Right cardiac atrium (tissue), 5 donors: ENCODE results near the gene PROM2. TPM values are rescaled to one million over a fixed set of nuclear protein-coding genes. Genes with fewer than 3 reads are reported as not detected.
"Not testable (repeated sequence)": the region's sequence is repeated elsewhere in the genome, so short reads cannot be mapped to it uniquely, and the experiment has no call there.

ENCODE experiments used
- ATAC-seq, 2 donors: fragments of 200-7000 bp; cut with Tn5 transposase; one replicate each; pipeline versions ENCODE4 v1.8.0 to v1.9.1; 2020; ENCODE audit warnings: moderate library complexity in 2 of 2, mild to moderate bottlenecking in 1 of 2
- DNase-seq, 3 donors: peaks; one replicate each; pipeline ENCODE4 v3.0.0-alpha.2; 2020
- H3K27ac ChIP-seq: one replicate; pipeline ENCODE4 v1.5.1; 2013; ENCODE audit warnings: mild to moderate bottlenecking, low read length, control low read depth, moderate library complexity
- H3K27me3 ChIP-seq: one replicate; pipeline ENCODE4 v1.6.1; 2013; ENCODE audit not compliant: control insufficient read depth, insufficient read depth
- H3K4me1 ChIP-seq: one replicate; pipeline ENCODE4 v1.6.1; 2013; ENCODE audit warnings: low read length; ENCODE audit not compliant: control insufficient read depth, insufficient read depth
- H3K4me3 ChIP-seq: one replicate; pipeline ENCODE4 v1.5.1; 2013; ENCODE audit warnings: low read length, control low read depth
- H3K9me3 ChIP-seq: one replicate; pipeline ENCODE4 v1.6.1; 2013; ENCODE audit warnings: low read length; ENCODE audit not compliant: control insufficient read depth
- WGBS: extraction: QIAGEN DNeasy Blood & Tissue Kit; methylation state at CpG from one replicate; pipeline ENCODE4 v1.1.7; 2013; 5-methylcytosine and 5-hydroxymethylcytosine counted together
- intact Hi-C, 4 donors: fragments of 100-400 bp; cut with DNase I; formaldehyde crosslinking; loops; one replicate each; pipeline versions ENCODE4 v1.11.0 to v1.14.0; 2022 to 2023
- polyA plus RNA-seq: library from polyadenylated mRNA; stranded (reverse); fragments of 200-250 nt; gene quantifications from one replicate; pipeline ENCODE4 v1.2.3, GENCODE V29; 2013
- total RNA-seq, 4 donors: library from RNA; stranded (reverse); fragmentation: NEBNext Ultra II Directional; extraction: Animal tissue kit (Norgen Biotek cat#: 25700); gene quantifications; one replicate each; pipeline ENCODE4 v1.2.1, GENCODE V29; 2021
- donor health status: healthy with polysubstance abuse.
- donor health status: DM: no; HTN: yes; CAD: no.
- donor health status: DM: no; HTN: no; CAD: no.
- donor health status: DM: no; HTN: yes; CAD: no; lungs with severe emphysema.
- donor health status: DM: yes; HTN: yes; CAD: no.

PROM2 gene
- total and polyA plus RNA-seq, 5 donors, result 0.66 to 1.6 (median 1.1) TPM

DNA sequence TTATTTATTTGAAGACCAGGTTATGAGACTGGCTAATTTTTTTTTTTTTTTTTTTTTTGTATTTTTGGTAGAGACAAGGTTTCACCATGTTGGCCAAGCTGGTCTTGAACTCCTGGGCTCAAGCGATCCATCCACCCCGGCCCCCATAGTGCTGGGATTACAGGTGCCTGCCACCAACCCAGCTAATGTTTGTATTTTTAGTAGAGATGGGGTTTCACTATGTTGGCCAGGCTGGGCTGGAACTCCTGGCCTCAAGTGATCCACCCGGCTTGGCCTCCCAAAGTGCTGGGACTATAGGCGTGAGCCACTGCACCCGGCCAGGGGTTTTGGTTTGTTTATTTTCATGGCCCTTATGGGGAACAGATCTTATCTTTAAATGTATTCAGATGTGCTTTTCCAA is 4.5 kb upstream of the PROM2 start:
- not testable (repeated sequence) for DNase-seq, H3K4me1 ChIP-seq

DNA sequence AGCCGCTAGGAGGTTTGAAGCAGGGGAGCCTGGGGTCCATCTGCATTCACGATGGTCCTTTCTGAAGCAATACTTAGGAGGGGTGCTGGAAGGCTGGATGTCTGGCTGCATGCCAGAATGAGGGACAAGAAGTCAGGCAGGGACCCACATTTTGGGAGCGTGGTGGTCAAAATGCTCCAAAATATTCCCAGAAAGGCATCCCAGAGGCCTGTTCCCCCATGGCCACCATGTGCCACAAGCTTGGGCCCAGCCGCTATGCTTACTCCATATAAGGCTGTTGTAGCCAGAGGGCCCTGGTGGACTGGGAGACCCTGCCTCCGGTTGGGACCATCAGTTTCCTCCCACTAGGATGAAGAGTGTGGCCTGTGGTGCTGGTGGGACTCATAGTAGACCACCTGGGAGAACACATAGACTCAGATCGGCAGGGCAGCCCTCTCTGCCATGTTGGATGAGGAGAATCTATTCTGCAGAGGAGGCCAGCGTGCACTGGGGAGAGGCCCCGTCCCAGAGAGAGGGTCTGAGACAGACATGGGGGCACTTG is 3.6 kb upstream of the PROM2 start:
- 93% methylated on average over 8 of the region's 8 CpGs for WGBS
- DNase-seq (no peak), ATAC-seq (no peak)
- Histone ChIP-seq H3K4me1 (no peaks in the 10 kb centered on the region), H3K27me3 (no peaks in the 10 kb centered on the region), H3K27ac (no peak overlapping the region), H3K9me3 (no peaks in the 10 kb centered on the region), H3K4me3 (no peak overlapping the region)
- intact Hi-C loops, result no loop called here

More for the DNA sequence above, 4.5 kb upstream of the PROM2 start:
- intact Hi-C loops, ATAC-seq, H3K27ac ChIP-seq, H3K27me3 ChIP-seq, H3K4me3 ChIP-seq, H3K9me3 ChIP-seq: not testable (repeated sequence)
- 93% methylated on average over 5 of the region's 5 CpGs for WGBS

GRCh38 chr2:95271381-95271971 is 2.8 kb upstream of the PROM2 start:
- ATAC-seq (no peak), DNase-seq (no peak)
- H3K9me3 ChIP-seq, result no peaks in the 10 kb centered on the region
- no peaks in the 10 kb centered on the region for H3K4me1 ChIP-seq
- intact Hi-C loops, result no loop called here
- H3K4me3 ChIP-seq, result no peak overlapping the region
- 82% methylated on average over 6 of the region's 6 CpGs for WGBS
- H3K27me3 ChIP-seq, result no peaks in the 10 kb centered on the region
- H3K27ac ChIP-seq, result no peak overlapping the region

DNA sequence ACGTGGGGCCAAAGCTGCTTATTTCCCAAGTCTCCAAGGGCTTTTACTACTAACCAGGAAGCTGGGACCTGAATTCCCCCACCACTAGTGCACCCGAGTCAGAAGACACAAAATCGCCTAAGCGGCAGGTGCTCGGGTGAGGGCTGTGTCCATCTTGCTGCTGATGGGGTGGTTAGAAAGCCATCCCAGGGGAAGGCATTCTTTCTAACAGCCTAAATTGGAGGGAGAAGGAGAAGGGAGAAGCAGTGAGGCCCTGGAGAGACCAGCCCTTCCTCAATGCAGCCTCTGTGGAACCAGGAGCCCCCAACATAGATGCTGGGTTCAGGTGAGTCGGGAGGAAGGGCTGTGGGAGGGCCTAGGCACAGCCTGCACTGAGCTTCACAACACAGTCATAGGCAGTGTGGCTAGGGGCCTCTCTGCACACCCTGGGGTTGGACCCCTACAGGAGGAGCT is 1.9 kb upstream of the PROM2 start:
- ATAC-seq (no peak), DNase-seq (no peak)
- 86% methylated on average over 6 of the region's 6 CpGs for WGBS
- Histone ChIP-seq H3K4me1 (no peaks in the 10 kb centered on the region), H3K27me3 (no peaks in the 10 kb centered on the region), H3K4me3 (no peak overlapping the region), H3K9me3 (no peaks in the 10 kb centered on the region), H3K27ac (no peak overlapping the region)
- intact Hi-C loops, result no loop called here

GRCh38 chr2:95272781-95273180 is 1.5 kb upstream of the PROM2 start:
- Histone ChIP-seq H3K4me3 (no peak overlapping the region), H3K4me1 (no peaks in the 10 kb centered on the region), H3K27me3 (no peaks in the 10 kb centered on the region), H3K27ac (no peak overlapping the region), H3K9me3 (no peaks in the 10 kb centered on the region)
- no peak for DNase-seq
- 63% methylated on average over 1 of the region's 1 CpG for WGBS
- ATAC-seq, result no peak
- intact Hi-C loops, result no loop called here

DNA sequence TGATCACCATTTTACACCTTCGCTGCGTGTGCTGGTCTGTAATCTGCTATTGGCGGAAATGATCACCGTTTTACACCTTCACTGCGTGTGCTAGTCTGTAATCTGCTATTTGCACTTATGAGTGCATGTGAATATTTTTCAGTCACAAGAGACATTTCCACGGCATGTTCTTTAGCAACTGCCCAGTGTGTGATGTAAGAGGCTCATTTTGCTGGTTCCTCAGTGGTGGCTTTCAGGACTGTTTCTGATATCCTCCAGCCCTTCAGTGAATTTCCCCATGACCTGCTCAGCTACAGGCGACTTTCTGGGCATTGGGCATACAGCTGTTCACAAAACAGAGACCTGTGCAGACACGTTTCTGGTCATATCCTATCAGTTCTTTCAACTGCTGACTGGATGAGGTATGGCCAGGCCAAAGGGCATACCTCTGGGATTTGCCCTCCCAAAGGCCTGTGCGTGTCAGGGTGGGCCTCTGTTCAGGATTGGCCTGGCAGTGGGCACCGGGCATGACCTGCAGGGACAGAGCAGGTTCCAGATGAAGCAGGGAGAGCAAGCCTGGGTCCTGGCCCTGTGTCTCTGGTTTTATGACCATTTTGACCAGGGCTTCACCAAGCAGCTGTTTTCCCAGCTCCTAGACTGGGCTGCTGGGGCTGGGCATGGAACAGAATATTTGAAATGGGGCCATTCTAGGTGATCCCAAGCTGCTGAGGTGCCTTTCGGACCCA is 521 bp upstream of the PROM2 start:
- H3K4me1 ChIP-seq, result no peaks in the 10 kb centered on the region
- no peak for ATAC-seq
- intact Hi-C loops, result no loop called here
- no peaks in the 10 kb centered on the region for H3K9me3 ChIP-seq
- 82% methylated on average over 11 of the region's 11 CpGs for WGBS
- H3K27me3 ChIP-seq, result no peaks in the 10 kb centered on the region
- H3K27ac ChIP-seq, result no peak overlapping the region
- no peak for DNase-seq
- H3K4me3 ChIP-seq, result no peak overlapping the region

DNA sequence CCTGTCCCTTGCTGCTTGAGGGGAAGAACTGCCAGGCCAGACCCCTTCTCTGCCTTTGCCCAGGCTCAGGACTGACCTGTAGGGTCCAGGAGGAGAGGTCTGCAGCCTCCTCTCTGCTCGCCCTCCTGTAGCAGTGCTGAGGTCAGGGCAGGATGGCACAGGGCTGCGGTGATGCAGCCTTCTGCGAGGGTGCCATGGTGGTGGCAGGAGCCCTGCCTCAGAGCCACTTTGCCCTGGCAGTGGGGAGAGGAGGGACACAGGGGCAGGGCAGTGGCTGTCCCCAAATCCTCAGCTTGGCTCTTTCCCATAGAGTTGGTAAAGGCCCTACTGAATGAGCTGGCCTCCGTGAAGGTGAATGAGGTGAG is 884 bp downstream of the PROM2 start:
- Histone ChIP-seq H3K27me3 (no peaks in the 10 kb centered on the region), H3K9me3 (no peaks in the 10 kb centered on the region), H3K27ac (no peak overlapping the region), H3K4me3 (no peak overlapping the region), H3K4me1 (no peaks in the 10 kb centered on the region)
- 93% methylated on average over 4 of the region's 4 CpGs for WGBS
- DNase-seq, result peak in 1 of 3 donors; percentile 18
- intact Hi-C loops, result no loop called here
- no peak for ATAC-seq

DNA sequence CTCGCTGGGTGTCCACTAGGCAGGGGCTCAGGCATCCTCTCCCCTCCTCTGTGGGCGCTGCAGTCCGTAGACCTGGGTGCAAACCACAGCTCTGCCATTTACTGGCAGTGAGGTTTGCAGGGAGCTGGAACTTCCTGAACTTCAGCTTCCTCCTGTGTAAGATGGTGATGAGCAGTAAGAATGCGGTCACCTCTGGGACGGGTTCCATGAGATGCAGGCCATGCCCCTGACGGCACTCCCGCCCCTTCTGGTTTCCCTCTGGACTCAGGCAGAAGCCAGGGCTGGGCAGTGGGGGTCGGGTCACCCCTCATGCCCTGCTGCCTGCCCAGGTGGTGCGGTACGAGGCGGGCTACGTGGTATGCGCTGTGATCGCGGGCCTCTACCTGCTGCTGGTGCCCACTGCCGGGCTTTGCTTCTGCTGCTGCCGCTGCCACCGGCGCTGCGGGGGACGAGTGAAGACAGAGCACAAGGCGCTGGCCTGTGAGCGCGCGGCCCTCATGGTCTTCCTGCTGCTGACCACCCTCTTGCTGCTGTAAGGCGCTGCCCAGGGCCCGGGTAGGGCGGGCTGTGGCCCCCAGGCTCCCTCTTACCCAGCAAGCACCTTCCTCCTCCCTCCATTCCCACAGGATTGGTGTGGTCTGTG is 1.5 kb downstream of the PROM2 start:
- ATAC-seq (no peak), DNase-seq (peak in 1 of 3 donors; percentile 55)
- H3K9me3 ChIP-seq, result no peaks in the 10 kb centered on the region
- H3K4me3 ChIP-seq, result no peak overlapping the region
- H3K27me3 ChIP-seq, result no peaks in the 10 kb centered on the region
- no peaks in the 10 kb centered on the region for H3K4me1 ChIP-seq
- 87% methylated on average over 28 of the region's 28 CpGs for WGBS
- H3K27ac ChIP-seq, result no peak overlapping the region
- intact Hi-C loops, result no loop called here

DNA sequence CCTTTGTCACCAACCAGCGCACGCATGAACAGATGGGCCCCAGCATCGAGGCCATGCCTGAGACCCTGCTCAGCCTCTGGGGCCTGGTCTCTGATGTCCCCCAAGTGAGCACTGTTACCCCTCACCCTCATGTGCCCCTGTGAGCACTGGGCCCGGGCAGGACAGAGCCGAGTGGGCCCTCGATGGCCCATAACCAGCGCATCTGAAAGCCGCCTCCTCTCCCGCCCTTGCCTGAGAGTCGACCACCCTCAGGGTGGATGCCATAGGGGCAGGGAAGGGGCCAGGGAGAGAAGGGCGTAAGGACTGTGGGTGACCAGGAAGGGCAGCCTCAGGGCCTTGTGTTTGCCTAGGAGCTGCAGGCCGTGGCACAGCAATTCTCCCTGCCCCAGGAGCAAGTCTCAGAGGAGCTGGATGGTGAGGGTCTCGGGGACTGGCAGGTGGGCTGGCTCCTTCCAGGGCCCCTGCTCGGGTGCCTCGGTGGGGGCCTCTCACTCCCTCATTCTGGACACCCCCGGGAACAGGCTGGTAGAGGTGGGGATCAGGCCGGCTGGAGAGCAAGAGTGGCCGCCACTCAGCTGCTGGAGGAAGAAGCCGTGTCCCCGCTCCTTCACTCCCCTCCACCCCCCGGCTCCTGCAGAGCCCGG is 2.1 kb downstream of the PROM2 start:
- intact Hi-C loops, result no loop called here
- no peak overlapping the region for H3K27ac ChIP-seq
- 90% methylated on average over 22 of the region's 22 CpGs for WGBS
- H3K27me3 ChIP-seq, result no peaks in the 10 kb centered on the region
- DNase-seq (peak in 1 of 3 donors; percentile 26), ATAC-seq (no peak)
- no peak overlapping the region for H3K4me3 ChIP-seq
- no peaks in the 10 kb centered on the region for H3K9me3 ChIP-seq
- H3K4me1 ChIP-seq, result no peaks in the 10 kb centered on the region

DNA sequence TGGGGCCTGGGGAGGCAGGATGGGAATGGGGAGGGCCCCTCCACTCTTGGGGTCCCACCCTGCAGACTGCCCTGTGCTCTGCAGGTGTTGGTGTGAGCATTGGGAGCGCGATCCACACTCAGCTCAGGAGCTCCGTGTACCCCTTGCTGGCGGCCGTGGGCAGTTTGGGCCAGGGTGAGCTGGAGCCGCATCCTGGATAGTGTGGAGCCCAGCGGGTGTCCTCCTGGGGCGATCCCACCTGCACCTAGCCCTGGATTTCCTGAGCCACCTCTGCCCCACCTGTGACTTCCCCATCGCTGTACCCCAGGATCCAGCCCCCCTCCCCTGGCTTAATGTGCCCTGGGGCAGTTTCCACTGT is 2.6 kb downstream of the PROM2 start:
- DNase-seq, result peak in 1 of 3 donors; percentile 42
- intact Hi-C loops, result no loop called here
- Histone ChIP-seq H3K9me3 (no peaks in the 10 kb centered on the region), H3K4me3 (no peak overlapping the region), H3K4me1 (no peaks in the 10 kb centered on the region), H3K27ac (no peak overlapping the region), H3K27me3 (no peaks in the 10 kb centered on the region)
- 93% methylated on average over 9 of the region's 9 CpGs for WGBS
- no peak for ATAC-seq
